Activated naive CD4-positive, alpha-beta T cell treated with anti-CD3 and anti-CD28 coated beads, Interleukin-2, amount 50 U/mL, for 24 hours (primary cell): Measurements from ENCODE around the gene DTX1.

ENCODE experiments used
- H3K27ac Mint-ChIP-seq: one replicate; pipeline ENCODE4 v1.8.0; 2021; ENCODE audit warnings: mild to moderate bottlenecking, mixed read lengths
- H3K27me3 Mint-ChIP-seq: one replicate; pipeline ENCODE4 v1.8.0; 2021; ENCODE audit warnings: mixed read lengths
- H3K36me3 Mint-ChIP-seq: one replicate; pipeline ENCODE4 v1.8.0; 2021; ENCODE audit warnings: mixed read lengths
- H3K4me1 Mint-ChIP-seq: one replicate; pipeline ENCODE4 v1.8.0; 2021; ENCODE audit warnings: mixed read lengths
- H3K4me3 Mint-ChIP-seq: one replicate; pipeline ENCODE4 v1.8.0; 2021; ENCODE audit warnings: mild to moderate bottlenecking, mixed read lengths
- H3K9me3 Mint-ChIP-seq: one replicate; pipeline ENCODE4 v1.8.0; 2021; ENCODE audit warnings: mixed read lengths

DTX1 gene

GRCh38 chr12:113077057-113077858 lies 20.7 kb downstream of the DTX1 start:
- H3K4me1 Mint-ChIP-seq: peaks cover 69% of the 10 kb centered on the region
- H3K36me3 Mint-ChIP-seq: peaks cover 6% of the 10 kb centered on the region
- no peak overlapping the region for H3K4me3 Mint-ChIP-seq
- no peaks in the 10 kb centered on the region for H3K9me3 Mint-ChIP-seq
- no peak overlapping the region for H3K27ac Mint-ChIP-seq
- no peaks in the 10 kb centered on the region for H3K27me3 Mint-ChIP-seq

DNA sequence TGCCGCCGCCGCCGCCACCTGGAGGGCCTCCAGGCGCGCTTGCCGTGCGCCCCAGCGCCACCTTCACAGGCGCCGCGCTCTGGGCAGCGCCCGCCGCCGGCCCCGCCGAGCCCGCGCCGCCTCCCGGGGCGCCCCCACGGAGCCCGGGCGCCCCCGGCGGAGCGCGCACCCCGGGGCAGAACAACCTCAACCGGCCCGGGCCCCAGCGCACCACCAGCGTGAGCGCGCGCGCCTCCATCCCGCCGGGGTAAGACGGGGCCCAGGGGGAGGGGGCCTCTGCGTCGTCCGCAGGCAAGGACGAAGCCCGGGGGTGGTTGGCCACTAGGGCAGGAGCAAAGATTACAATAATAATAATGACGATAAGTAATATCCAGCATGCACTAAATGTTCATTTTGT lies 21.3 kb downstream of the DTX1 start:
- Mint-ChIP-seq H3K36me3 (peaks cover 6% of the 10 kb centered on the region), H3K9me3 (no peaks in the 10 kb centered on the region), H3K4me1 (peaks cover 70% of the 10 kb centered on the region), H3K27me3 (no peaks in the 10 kb centered on the region), H3K27ac (no peak overlapping the region), H3K4me3 (no peak overlapping the region)

GRCh38 chr12:113081873-113082272 lies 25.3 kb downstream of the DTX1 start:
- H3K4me1 Mint-ChIP-seq: peaks cover 72% of the 10 kb centered on the region
- H3K27ac Mint-ChIP-seq: no peak overlapping the region
- peaks cover 9% of the 10 kb centered on the region for H3K36me3 Mint-ChIP-seq
- no peaks in the 10 kb centered on the region for H3K9me3 Mint-ChIP-seq
- no peaks in the 10 kb centered on the region for H3K27me3 Mint-ChIP-seq
- no peak overlapping the region for H3K4me3 Mint-ChIP-seq

DNA sequence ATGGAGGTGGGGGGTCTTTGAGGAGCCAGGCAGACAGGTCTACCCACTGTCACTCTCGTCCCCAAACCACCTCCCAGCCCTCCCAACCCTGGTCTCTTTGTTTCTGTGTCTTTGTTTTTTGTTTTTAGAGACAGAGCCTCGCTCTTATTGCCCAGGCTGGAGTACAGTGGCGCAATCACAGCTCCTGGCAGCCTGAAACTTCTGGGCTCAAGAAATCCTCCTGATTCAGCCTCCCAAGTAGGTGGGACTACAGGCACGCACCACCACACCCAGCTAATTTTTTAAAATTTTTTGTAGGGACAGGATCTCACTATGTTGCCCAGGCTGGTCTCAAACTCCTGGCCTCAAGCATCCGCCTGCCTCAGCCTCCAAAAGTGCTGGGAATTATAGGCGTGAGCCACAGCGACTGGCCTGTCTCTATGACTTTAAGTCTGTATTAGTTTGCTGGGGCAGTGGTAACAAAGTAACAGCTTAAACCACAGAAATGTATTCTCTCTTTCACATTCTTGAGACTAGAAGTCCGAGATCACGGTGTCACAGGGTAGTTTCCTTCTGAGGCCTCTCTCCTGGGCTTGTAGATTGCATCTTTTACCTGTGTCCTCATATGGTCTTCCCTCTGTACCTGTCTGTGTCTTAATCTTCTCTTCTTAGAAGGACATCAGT lies 26.1 kb downstream of the DTX1 start:
- Mint-ChIP-seq H3K36me3 (peaks cover 9% of the 10 kb centered on the region), H3K4me3 (no peak overlapping the region), H3K27ac (peak overlapping the region; percentile 70), H3K9me3 (no peaks in the 10 kb centered on the region), H3K27me3 (no peaks in the 10 kb centered on the region), H3K4me1 (peaks cover 80% of the 10 kb centered on the region)

- Mint-ChIP-seq H3K4me3 (peak overlapping the region; percentile 5), H3K27me3 (no peaks in the 10 kb centered on the region), H3K27ac (peak overlapping the region; percentile 42), H3K4me1 (peaks cover 87% of the 10 kb centered on the region), H3K36me3 (peaks cover 6% of the 10 kb centered on the region), H3K9me3 (no peaks in the 10 kb centered on the region)
Measured at GRCh38 chr12:113083863-113084435, 27.4 kb downstream of the DTX1 start.

DNA sequence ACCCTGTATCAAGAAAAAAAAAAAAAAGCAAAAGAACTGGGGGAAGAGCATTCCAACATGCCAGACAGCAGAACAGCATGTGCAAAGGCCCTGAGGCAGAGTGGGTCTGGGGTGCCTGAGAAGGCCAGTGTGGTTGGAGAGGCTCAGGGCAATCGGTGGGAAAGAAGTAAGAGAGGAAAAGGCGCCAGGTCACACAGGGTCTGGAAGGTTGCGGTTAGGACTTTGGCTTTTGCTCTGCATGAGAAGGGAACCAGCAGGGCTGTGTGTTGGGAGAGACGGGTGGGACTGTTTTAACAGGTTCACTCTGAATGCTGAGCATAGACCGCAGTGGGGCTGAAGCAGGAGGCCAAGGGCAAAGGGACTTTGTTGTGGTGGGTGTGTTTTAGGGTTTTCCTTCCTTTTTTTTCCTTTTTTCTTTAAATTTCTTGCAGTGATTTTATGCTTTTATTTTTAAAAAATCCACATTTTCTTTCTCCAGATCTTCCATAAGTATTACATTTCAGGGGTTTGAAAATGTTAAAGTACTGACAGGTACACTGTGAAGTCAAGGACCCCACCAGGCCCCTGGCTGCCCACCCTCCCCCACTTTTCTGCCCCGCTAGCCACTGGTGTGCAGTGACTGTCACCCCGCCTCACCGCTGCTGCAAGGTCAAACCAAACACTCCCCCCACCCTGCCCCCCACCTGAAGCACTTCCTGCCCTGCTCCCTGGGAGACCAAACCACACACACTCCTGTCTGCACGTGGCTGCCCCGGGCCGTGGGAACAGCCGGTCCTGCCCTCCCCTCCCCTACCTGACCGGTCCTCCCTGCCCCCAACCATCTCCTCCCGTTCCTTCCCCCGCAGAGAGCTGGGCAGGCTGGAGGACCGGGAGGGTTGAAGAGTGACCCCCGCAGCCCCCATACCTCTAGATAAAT lies 30.0 kb downstream of the DTX1 start:
- H3K36me3 Mint-ChIP-seq: peaks cover 6% of the 10 kb centered on the region
- H3K4me3 Mint-ChIP-seq: peak overlapping the region; percentile 62
- H3K27me3 Mint-ChIP-seq: no peaks in the 10 kb centered on the region
- no peaks in the 10 kb centered on the region for H3K9me3 Mint-ChIP-seq
- H3K27ac Mint-ChIP-seq: peak overlapping the region; percentile 92
- peaks cover 90% of the 10 kb centered on the region for H3K4me1 Mint-ChIP-seq

- Mint-ChIP-seq H3K4me1 (peaks cover 95% of the 10 kb centered on the region), H3K36me3 (peaks cover 6% of the 10 kb centered on the region), H3K4me3 (peak overlapping the region; percentile 62), H3K27ac (peak overlapping the region; percentile 92), H3K9me3 (no peaks in the 10 kb centered on the region), H3K27me3 (no peaks in the 10 kb centered on the region)
Measured at GRCh38 chr12:113087193-113087592, 30.7 kb downstream of the DTX1 start.

- Mint-ChIP-seq H3K36me3 (peaks cover 4% of the 10 kb centered on the region), H3K27me3 (no peaks in the 10 kb centered on the region), H3K27ac (peak overlapping the region; percentile 74), H3K4me3 (peak overlapping the region; percentile 72), H3K4me1 (peaks cover 96% of the 10 kb centered on the region), H3K9me3 (no peaks in the 10 kb centered on the region)
Measured at GRCh38 chr12:113088037-113088436, 31.5 kb downstream of the DTX1 start.

DNA sequence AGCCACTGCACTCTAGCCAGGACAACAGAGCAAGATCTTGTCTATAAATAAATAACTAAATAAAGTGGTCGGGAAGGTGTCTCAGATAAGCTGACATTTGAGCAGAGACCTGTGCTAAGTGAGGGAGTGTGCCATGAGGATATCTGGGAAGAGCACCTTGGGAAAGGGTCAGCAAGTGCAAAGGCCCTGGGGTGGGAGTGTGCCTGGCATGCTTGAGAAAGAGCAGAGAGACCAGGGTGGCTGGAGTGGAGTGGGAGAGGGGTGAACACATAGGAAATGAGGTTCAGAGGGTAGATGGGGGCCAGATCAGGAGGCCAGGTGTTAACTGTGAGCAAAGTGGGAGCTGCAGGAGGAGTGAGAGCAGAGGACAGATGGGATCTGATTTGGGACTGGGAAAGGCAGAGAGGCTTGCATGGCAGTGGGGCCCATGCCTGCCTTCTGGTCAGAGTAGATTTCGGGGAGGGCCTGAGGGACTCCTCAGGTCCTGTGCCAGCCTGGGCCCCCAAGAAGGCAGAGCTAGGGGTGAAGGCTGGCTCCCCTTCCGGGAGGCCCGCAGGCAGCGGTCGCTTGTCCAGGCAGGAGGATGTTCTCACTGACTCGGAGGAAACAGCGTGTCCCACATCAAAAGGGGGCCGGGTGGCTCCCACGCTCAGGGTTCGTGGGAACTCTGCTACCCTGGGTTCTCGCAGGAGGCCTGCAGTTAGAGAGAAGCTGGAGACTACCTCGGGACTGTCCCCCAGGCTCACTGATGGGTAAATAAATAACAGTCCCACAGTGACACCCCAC lies 32.6 kb downstream of the DTX1 start:
- H3K27ac Mint-ChIP-seq: peak overlapping the region; percentile 97
- H3K4me3 Mint-ChIP-seq: peak overlapping the region; percentile 72
- H3K36me3 Mint-ChIP-seq: peaks cover 3% of the 10 kb centered on the region
- H3K4me1 Mint-ChIP-seq: peaks cover 95% of the 10 kb centered on the region
- H3K9me3 Mint-ChIP-seq: no peaks in the 10 kb centered on the region
- no peaks in the 10 kb centered on the region for H3K27me3 Mint-ChIP-seq

- Mint-ChIP-seq H3K4me1 (peaks cover 89% of the 10 kb centered on the region), H3K4me3 (peak overlapping the region; percentile 72), H3K9me3 (no peaks in the 10 kb centered on the region), H3K36me3 (peaks cover 3% of the 10 kb centered on the region), H3K27me3 (no peaks in the 10 kb centered on the region), H3K27ac (peak overlapping the region; percentile 97)
Measured at GRCh38 chr12:113089839-113090238, 33.3 kb downstream of the DTX1 start.

DNA sequence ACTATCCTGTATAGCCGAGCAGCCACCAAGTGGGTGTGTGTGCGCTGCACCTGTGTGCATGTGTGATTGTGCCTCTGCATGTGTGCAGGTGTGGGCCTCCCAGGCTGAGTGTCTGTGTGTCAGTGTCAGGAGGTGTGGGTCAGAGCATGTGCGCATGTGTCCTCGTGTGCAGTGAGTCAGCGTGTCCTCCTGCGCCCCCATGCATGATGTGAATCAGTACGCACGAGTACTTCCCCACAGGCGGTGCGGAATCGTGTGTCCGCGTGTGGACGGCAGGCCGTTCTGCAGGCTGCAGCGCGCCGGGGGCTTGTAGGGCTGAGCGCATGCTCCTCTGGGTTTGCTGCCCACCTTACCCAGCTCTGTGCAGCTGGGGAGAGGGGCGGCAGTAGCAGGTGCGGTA lies 34.2 kb downstream of the DTX1 start:
- Mint-ChIP-seq H3K9me3 (no peaks in the 10 kb centered on the region), H3K4me3 (no peak overlapping the region), H3K27ac (peak overlapping the region; percentile 75), H3K27me3 (no peaks in the 10 kb centered on the region), H3K36me3 (peaks cover 3% of the 10 kb centered on the region), H3K4me1 (peaks cover 86% of the 10 kb centered on the region)

- no peaks in the 10 kb centered on the region for H3K27me3 Mint-ChIP-seq
- peak overlapping the region; percentile 37 for H3K4me3 Mint-ChIP-seq
- H3K4me1 Mint-ChIP-seq: peaks cover 78% of the 10 kb centered on the region
- H3K9me3 Mint-ChIP-seq: no peaks in the 10 kb centered on the region
- H3K27ac Mint-ChIP-seq: no peak overlapping the region
- H3K36me3 Mint-ChIP-seq: peaks cover 3% of the 10 kb centered on the region
Measured at GRCh38 chr12:113091506-113091905, 35.0 kb downstream of the DTX1 start.

DNA sequence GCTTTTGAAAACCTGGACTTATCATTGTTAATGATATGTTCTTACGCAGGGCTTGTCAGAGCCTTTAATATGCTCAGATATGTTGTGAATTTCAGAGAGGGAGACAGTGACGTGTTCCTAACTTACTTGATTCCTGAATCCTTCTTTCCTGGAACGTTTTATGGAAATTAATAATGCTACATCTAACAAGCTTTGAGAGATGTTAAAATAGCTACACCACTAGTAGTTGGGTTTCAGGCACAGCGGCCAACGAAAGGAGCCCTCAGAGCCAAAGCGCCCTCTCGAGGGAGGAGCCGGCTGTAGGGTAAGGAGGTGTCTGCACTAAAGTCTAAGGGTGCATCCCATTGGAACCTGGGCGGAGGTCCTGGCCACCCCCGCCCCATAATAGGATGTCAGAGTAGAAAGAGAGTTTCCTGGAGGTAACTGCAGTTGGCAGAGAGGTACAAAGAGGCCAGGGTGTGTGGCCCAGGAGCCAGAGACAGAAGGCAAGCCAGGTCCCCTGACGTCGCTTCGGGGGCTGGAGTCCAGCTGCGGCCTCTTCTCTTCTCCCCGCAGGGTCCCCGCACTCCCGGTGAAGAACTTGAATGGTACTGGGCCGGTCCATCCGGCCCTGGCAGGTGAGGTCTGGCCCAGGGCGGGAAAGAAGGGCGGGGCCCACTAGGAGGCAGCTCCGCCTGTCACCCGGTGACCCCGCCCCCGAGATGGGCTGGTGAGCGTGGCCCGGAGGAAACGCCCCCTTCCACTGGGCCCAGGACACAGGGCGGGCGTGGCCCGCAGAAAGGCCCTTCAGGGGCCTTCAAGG lies 36.3 kb downstream of the DTX1 start:
- H3K27me3 Mint-ChIP-seq: no peaks in the 10 kb centered on the region
- H3K4me3 Mint-ChIP-seq: no peak overlapping the region
- peaks cover 71% of the 10 kb centered on the region for H3K4me1 Mint-ChIP-seq
- peaks cover 3% of the 10 kb centered on the region for H3K36me3 Mint-ChIP-seq
- H3K9me3 Mint-ChIP-seq: no peaks in the 10 kb centered on the region
- peak overlapping the region; percentile 68 for H3K27ac Mint-ChIP-seq
